ENCODE data around the gene ZC3H10. TPM values are rescaled to one million over a fixed set of nuclear protein-coding genes. Genes with fewer than 3 reads are reported as not detected.
A peak's percentile ranks its signal among the peaks of the same experiment; 100 is the strongest.

The ZC3H10 gene
- total and polyA plus RNA-seq, 2 of the 13 experiments (the other 11 are each of a cell fraction or from before 2014, with no cell fraction given), result 0.70 to 2.3 TPM

- TF ChIP-seq EP300 (IDR thresholded peaks at IDR 0.05; ENCODE audit: low read depth in 2 of 2, low read length in 2 of 2), result peak; percentile 93 to 97; a peak in 3 of 4 replicates
- peak; percentile 98 for TF ChIP-seq EP300 (CRISPR knock-in tag; IDR thresholded peaks at IDR 0.05; ENCODE audit: borderline replicate concordance)
- TF ChIP-seq ZNF512 (CRISPR knock-in tag; IDR thresholded peaks at IDR 0.05), result no peak
- 0 out of 2 replicates have a peak, but pooled peaks have one; percentile 22 for TF ChIP-seq RFX3 (CRISPR knock-in tag; IDR thresholded peaks at IDR 0.05)
- TF ChIP-seq SP2 (CRISPR knock-in tag; IDR thresholded peaks at IDR 0.05), result no peak
- TF ChIP-seq DBP (CRISPR knock-in tag; IDR thresholded peaks at IDR 0.05; ENCODE audit: not compliant biosample characterization), result no peak
- peak; percentile 92 for TF ChIP-seq ZSCAN21 (CRISPR knock-in tag; IDR thresholded peaks at IDR 0.05; ENCODE audit: borderline replicate concordance)
- peak; percentile 86; the same call in 1 of the 2 replicates for TF ChIP-seq TEF (CRISPR knock-in tag; IDR thresholded peaks at IDR 0.05)
- no peak for TF ChIP-seq NPAS2 (CRISPR knock-in tag; IDR thresholded peaks at IDR 0.05; ENCODE audit: borderline replicate concordance)
- TF ChIP-seq CCAR2 (optimal IDR thresholded peaks at IDR 0.05; ENCODE audit: low read depth, low read length), result no peak
- no peak for TF ChIP-seq ZNF883 (CRISPR knock-in tag; IDR thresholded peaks at IDR 0.05; ENCODE audit: not compliant biosample characterization)
- TF ChIP-seq ZBTB33 (CRISPR knock-in tag; IDR thresholded peaks at IDR 0.05), result peak; percentile 83; the same call in 1 of the 2 replicates
- TF ChIP-seq IRF2 (CRISPR knock-in tag; IDR thresholded peaks at IDR 0.05), result peak; percentile 98
- no peak for TF ChIP-seq NBN (conservative IDR thresholded peaks at IDR 0.05)
- TF ChIP-seq ZBTB43 (CRISPR knock-in tag; conservative IDR thresholded peaks at IDR 0.05), result peak; percentile 99
- peak; percentile 83 for TF ChIP-seq JUND (CRISPR knock-in tag; IDR thresholded peaks at IDR 0.05)
- peak; percentile 88 for TF ChIP-seq ZNF12 (CRISPR knock-in tag; IDR thresholded peaks at IDR 0.05)
- no peak for TF ChIP-seq ZNF256 (CRISPR knock-in tag; conservative IDR thresholded peaks at IDR 0.05)
- no peak for TF ChIP-seq EZH2 (conservative IDR thresholded peaks at IDR 0.05; ENCODE audit: low read depth, low read length)
- TF ChIP-seq KLF9 (CRISPR knock-in tag; IDR thresholded peaks at IDR 0.05; ENCODE audit: low read depth), result peak; percentile 93; the same call in 1 of the 2 replicates
- TF ChIP-seq ZNF20 (CRISPR knock-in tag; IDR thresholded peaks at IDR 0.05), result no peak
These were observed 36.4 kb upstream of the ZC3H10 start (continued) for GRCh38 chr12:56081393-56082347.

Data from HepG2 (cell line).